B cell (primary cell): ENCODE data around the gene MAP3K5. TPM values are rescaled to one million over a fixed set of nuclear protein-coding genes. Genes with fewer than 3 reads are reported as not detected.

Source experiments
- ATAC-seq: fragments of 200-7000 bp; cut with Tn5 transposase; one replicate; pipeline ENCODE4 v1.10.0; 2021; ENCODE audit warnings: low read depth, mild to moderate bottlenecking, moderate number of reproducible peaks, moderate library complexity
- CTCF ChIA-PET: fragments of 350-600 bp; sonication (Branson Sonifier 250); formaldehyde crosslinking; loops from one replicate; lab custom pipeline; 2021; ENCODE audit warnings: antibody characterized with exemption, inconsistent platforms; lab: Charles Lee
- POLR2A ChIA-PET: fragments of 350-600 bp; sonication (Branson Sonifier 250); formaldehyde crosslinking; loops from one replicate; lab custom pipeline; 2021; ENCODE audit warnings: antibody characterized with exemption; lab: Charles Lee
- DNase-seq: peaks from one replicate; pipeline ENCODE4 v3.0.0; 2013
- H2AFZ ChIP-seq: 2 replicates; pipeline ENCODE4 v1.6.1; 2012; ENCODE audit warnings: mild to moderate bottlenecking, low read depth, low read length; ENCODE audit not compliant: insufficient read depth, poor library complexity, severe bottlenecking
- H3K27ac ChIP-seq, 2 donors: 1 replicate in 1 of 2; 2 replicates in 1 of 2; pipeline ENCODE4 v1.5.1; 2012 to 2013; ENCODE audit warnings: low read length in 2 of 2, mild to moderate bottlenecking in 2 of 2, moderate library complexity in 1 of 2
- H3K27me3 ChIP-seq, 4 experiments: fragments of 200-600 bp in 1 of 4; sonication (generic) in 1 of 4; replicated peaks in 1 of 4; 1 replicate in 2 of 4; 2 replicates in 2 of 4; pipeline versions ENCODE4 v1.6.1 to v1.7.0; 2013 to 2016; ENCODE audit warnings: low read length in 3 of 4, mild to moderate bottlenecking in 2 of 4, mixed read lengths in 1 of 4, moderate library complexity in 1 of 4; ENCODE audit not compliant: insufficient read depth in 4 of 4, control insufficient read depth in 3 of 4; ENCODE audit errors: control extremely low read depth in 1 of 4
- H3K36me3 ChIP-seq, 2 experiments: replicated peaks in 1 of 2; 1 replicate in 1 of 2; 2 replicates in 1 of 2; pipeline versions ENCODE4 v1.6.1 to v1.7.1; 2013; ENCODE audit warnings: low read length in 1 of 2; ENCODE audit not compliant: insufficient read depth in 2 of 2, control insufficient read depth in 1 of 2; ENCODE audit errors: control extremely low read depth in 1 of 2, extremely low read depth in 1 of 2
- H3K4me1 ChIP-seq, 2 donors: fragments of 200-600 bp in 1 of 2; sonication (generic) in 1 of 2; 1 replicate in 1 of 2; 2 replicates in 1 of 2; pipeline versions ENCODE4 v1.5.1 to v1.6.1; 2013 to 2017; ENCODE audit warnings: low read length in 2 of 2; ENCODE audit not compliant: control insufficient read depth in 2 of 2, insufficient read depth in 2 of 2
- H3K4me2 ChIP-seq: replicated peaks from 2 replicates; pipeline ENCODE3; 2012; ENCODE audit warnings: mild to moderate bottlenecking, low read depth, low read length; ENCODE audit not compliant: poor library complexity, severe bottlenecking
- H3K4me3 ChIP-seq, 5 experiments: fragments of 200-600 bp in 1 of 5; sonication (generic) in 1 of 5; 1 replicate in 3 of 5; 2 replicates in 2 of 5; pipeline versions ENCODE4 v1.5.1 to v1.7.0; 2011 to 2016; ENCODE audit warnings: low read length in 4 of 5, mild to moderate bottlenecking in 4 of 5, low read depth in 2 of 5, control low read depth in 1 of 5, moderate library complexity in 1 of 5; ENCODE audit not compliant: insufficient read depth in 1 of 5; ENCODE audit errors: control extremely low read depth in 1 of 5, extremely low read depth in 1 of 5
- H3K79me2 ChIP-seq: fragments of 200-600 bp; sonication (generic); one replicate; pipeline ENCODE4 v1.6.0; 2016; ENCODE audit warnings: low read length; ENCODE audit not compliant: control insufficient read depth, insufficient read depth
- H3K9ac ChIP-seq: fragments of 200-600 bp; sonication (generic); 2 replicates; pipeline ENCODE4 v1.6.1; 2017; ENCODE audit warnings: mild to moderate bottlenecking, low read length, moderate library complexity
- H3K9me3 ChIP-seq, 3 donors: one replicate each; pipeline versions ENCODE4 v1.6.1 to v1.7.1; 2013; ENCODE audit warnings: low read length in 2 of 3; ENCODE audit not compliant: control insufficient read depth in 2 of 3, insufficient read depth in 1 of 3; ENCODE audit errors: control extremely low read depth in 1 of 3
- H4K20me1 ChIP-seq: 2 replicates; pipeline ENCODE4 v1.6.0; 2012; ENCODE audit warnings: mild to moderate bottlenecking, low read length; ENCODE audit not compliant: insufficient read depth, control insufficient read depth, poor library complexity, severe bottlenecking
- H3K27ac Mint-ChIP-seq: one replicate; pipeline ENCODE4 v1.8.0; 2021; ENCODE audit warnings: mixed read lengths
- H3K27me3 Mint-ChIP-seq: one replicate; pipeline ENCODE4 v1.8.0; 2021; ENCODE audit warnings: mixed read lengths
- H3K4me1 Mint-ChIP-seq: one replicate; pipeline ENCODE4 v1.8.0; 2021; ENCODE audit warnings: mixed read lengths
- H3K4me3 Mint-ChIP-seq: one replicate; pipeline ENCODE4 v1.8.0; 2021; ENCODE audit warnings: mixed read lengths
- H3K9me3 Mint-ChIP-seq: one replicate; pipeline ENCODE4 v1.8.0; 2022; ENCODE audit warnings: mixed read lengths; ENCODE audit not compliant: insufficient read depth
- EZH2 ChIP-seq: IDR thresholded peaks from 2 replicates; pipeline ENCODE4 v1.6.1; 2012; ENCODE audit warnings: borderline replicate concordance, low read depth, mild to moderate bottlenecking, moderate library complexity, low read length; ENCODE audit not compliant: insufficient read depth, poor library complexity, severe bottlenecking
- WGBS: methylation state at CpG from one replicate; pipeline ENCODE4 v1.1.5; 2013; ENCODE audit warnings: missing lambda C conversion rate; ENCODE audit not compliant: insufficient coverage; 5-methylcytosine and 5-hydroxymethylcytosine counted together
- intact Hi-C: fragments of 100-400 bp; cut with micrococcal nuclease; formaldehyde crosslinking; loops from one replicate; pipeline ENCODE4 v1.10.0; 2022
- polyA plus RNA-seq: library from polyadenylated mRNA; depleted of rRNA; stranded (reverse); fragments of >200 nt; gene quantifications from 2 replicates; pipeline ENCODE4 v1.2.3, GENCODE V29; 2012
- total RNA-seq, 2 donors: library from RNA; stranded (reverse); fragments of 120-200 nt in 1 of 2; gene quantifications; 1 replicate in 1 of 2; 2 replicates in 1 of 2; pipeline versions ENCODE4 v1.2.3 to v1.2.4, GENCODE V29; 2013 to 2022
- TF ChIP-seq, protein P1 (sequence below): fragments of 200-600 bp; IDR thresholded peaks from one replicate; pipeline ENCODE4 v1.8.0; 2022; ENCODE audit warnings: antibody characterized with exemption, mild to moderate bottlenecking

MAP3K5 gene
- total and polyA plus RNA-seq, 2 donors (not counting 1 experiment from before 2014, with no cell fraction given): 5.7 to 34.1 TPM

DNA sequence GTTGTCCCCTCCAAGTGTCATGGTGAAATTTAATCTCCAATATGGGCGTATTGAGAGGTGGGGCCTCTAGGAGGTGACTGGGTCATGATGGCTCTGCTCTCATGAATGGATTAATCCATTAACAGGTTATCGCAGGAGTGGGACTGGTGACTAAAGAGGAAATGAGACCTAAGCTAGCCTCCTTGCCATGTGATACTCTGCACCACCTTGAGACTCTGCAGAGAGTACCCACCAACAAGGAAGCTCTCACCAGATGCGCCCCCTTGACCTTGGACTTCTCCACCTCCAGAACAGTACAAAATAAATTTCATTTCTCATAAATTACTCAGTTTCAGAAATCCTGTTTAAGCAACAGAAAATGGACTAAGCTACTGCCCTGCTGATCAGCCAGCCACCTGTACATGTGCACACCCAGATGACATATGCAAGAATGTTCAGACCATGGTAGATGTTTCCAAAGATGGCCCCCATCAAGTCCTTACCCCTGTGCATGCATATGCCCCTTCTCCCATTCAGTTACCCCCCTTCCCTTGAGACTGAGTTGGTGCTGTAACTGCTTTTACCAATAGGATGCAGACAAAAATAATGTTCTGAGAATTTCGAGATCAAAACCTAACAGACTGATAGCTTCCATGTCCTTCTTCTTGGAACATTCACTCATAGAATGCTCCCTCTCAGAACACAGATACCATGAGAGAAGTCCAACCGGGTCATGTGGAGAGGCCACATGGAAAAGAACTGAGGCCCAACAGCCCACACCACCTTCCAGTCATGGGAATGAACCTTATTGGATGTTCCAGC is 28.4 kb downstream of the MAP3K5 start:
- peak overlapping the region; percentile 84 to 91 for H3K27ac ChIP-seq
- peak; percentile 37 for ATAC-seq
- peaks cover 70% of the 10 kb centered on the region for H3K79me2 ChIP-seq
- peak; percentile 52 for DNase-seq
- H4K20me1 ChIP-seq: no peaks in the 10 kb centered on the region
- ChIA-PET POLR2A (interaction anchor here (0.6 to 3.1 kb wide), 9 partner anchors 10 to 1610 kb away, joined by 3 to 21 read pairs (median 5); partner anchors contain the start of gene MAP3K5), CTCF (interaction anchor here (0.8 to 6.9 kb wide), 11 partner anchors 8 to 119 kb away, joined by 3 to 128 read pairs (median 5); partner anchors contain the start of gene MAP3K5)
- WGBS: 58% methylated on average over 4 of the region's 5 CpGs
- peaks cover 0 to 3% (median 0%) of the 10 kb centered on the region in 3 donors for H3K9me3 ChIP-seq
- H3K9ac ChIP-seq: peak overlapping the region; percentile 18
- H3K27me3 ChIP-seq: no peaks in the 10 kb centered on the region
- Mint-ChIP-seq H3K4me3 (peak overlapping the region; percentile 73), H3K4me1 (peaks cover 77% of the 10 kb centered on the region), H3K27ac (peak overlapping the region; percentile 94), H3K27me3 (no peaks in the 10 kb centered on the region), H3K9me3 (no peaks in the 10 kb centered on the region)
- peaks cover 80% of the 10 kb centered on the region in 2 donors for H3K4me1 ChIP-seq
- H3K4me3 ChIP-seq: peak overlapping the region in 1 of 5 experiments; percentile 26
- peak overlapping the region; percentile 67 for H3K4me2 ChIP-seq
- H3K36me3 ChIP-seq: no peaks in the 10 kb centered on the region
- H2AFZ ChIP-seq: peak overlapping the region; percentile 26
- intact Hi-C loops: loop anchor here (2.0 to 5.0 kb wide), 2 partner anchors 29 to 47 kb away; partner anchors contain the start of gene MAP3K5
- TF ChIP-seq, protein P1, sequence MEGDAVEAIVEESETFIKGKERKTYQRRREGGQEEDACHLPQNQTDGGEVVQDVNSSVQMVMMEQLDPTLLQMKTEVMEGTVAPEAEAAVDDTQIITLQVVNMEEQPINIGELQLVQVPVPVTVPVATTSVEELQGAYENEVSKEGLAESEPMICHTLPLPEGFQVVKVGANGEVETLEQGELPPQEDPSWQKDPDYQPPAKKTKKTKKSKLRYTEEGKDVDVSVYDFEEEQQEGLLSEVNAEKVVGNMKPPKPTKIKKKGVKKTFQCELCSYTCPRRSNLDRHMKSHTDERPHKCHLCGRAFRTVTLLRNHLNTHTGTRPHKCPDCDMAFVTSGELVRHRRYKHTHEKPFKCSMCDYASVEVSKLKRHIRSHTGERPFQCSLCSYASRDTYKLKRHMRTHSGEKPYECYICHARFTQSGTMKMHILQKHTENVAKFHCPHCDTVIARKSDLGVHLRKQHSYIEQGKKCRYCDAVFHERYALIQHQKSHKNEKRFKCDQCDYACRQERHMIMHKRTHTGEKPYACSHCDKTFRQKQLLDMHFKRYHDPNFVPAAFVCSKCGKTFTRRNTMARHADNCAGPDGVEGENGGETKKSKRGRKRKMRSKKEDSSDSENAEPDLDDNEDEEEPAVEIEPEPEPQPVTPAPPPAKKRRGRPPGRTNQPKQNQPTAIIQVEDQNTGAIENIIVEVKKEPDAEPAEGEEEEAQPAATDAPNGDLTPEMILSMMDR: no peak
- TF ChIP-seq EZH2: no peak
